CD8-positive, alpha-beta memory T cell (primary cell): ENCODE data around the gene RFC3. TPM values are rescaled to one million over a fixed set of nuclear protein-coding genes. Genes with fewer than 3 reads are reported as not detected.
A peak's percentile ranks its signal among the peaks of the same experiment; 100 is the strongest.

Experiments used
- CTCF ChIA-PET: fragments of 350-600 bp; sonication (Branson Sonifier 250); formaldehyde crosslinking; loops from one replicate; lab custom pipeline; 2021; ENCODE audit warnings: antibody characterized with exemption; lab: Charles Lee
- POLR2A ChIA-PET: fragments of 350-600 bp; sonication (Branson Sonifier 250); formaldehyde crosslinking; loops from one replicate; lab custom pipeline; 2021; ENCODE audit warnings: antibody characterized with exemption; lab: Charles Lee
- DNase-seq, 5 donors: peaks; one replicate each; pipeline versions ENCODE4 v3.0.0 to v3.0.0-alpha.2; 2020 to 2022; ENCODE audit warnings: mixed read lengths in 1 of 5
- H3K27ac ChIP-seq: one replicate; pipeline ENCODE4 v1.7.0; 2013; ENCODE audit warnings: low read depth, mild to moderate bottlenecking, low read length, moderate library complexity
- H3K27me3 ChIP-seq: 2 replicates; pipeline ENCODE4 v1.7.0; 2013; ENCODE audit warnings: low read length, mild to moderate bottlenecking; ENCODE audit not compliant: insufficient read depth, poor library complexity, severe bottlenecking
- H3K36me3 ChIP-seq: 2 replicates; pipeline ENCODE4 v1.7.0; 2013; ENCODE audit warnings: mild to moderate bottlenecking, low read length, moderate library complexity; ENCODE audit not compliant: insufficient read depth
- H3K4me1 ChIP-seq: 2 replicates; pipeline ENCODE4 v1.7.0; 2013; ENCODE audit warnings: mild to moderate bottlenecking, low read length, moderate library complexity; ENCODE audit not compliant: insufficient read depth
- H3K4me3 ChIP-seq: 2 replicates; pipeline ENCODE4 v1.7.0; 2013; ENCODE audit warnings: mild to moderate bottlenecking, low read length
- H3K9me3 ChIP-seq: 2 replicates; pipeline ENCODE4 v1.7.0; 2013; ENCODE audit warnings: mild to moderate bottlenecking, low read length
- H3K27ac Mint-ChIP-seq, 8 donors: one replicate each; pipeline ENCODE4 v1.8.0; 2020 to 2021; ENCODE audit warnings: mixed read lengths in 8 of 8, mild to moderate bottlenecking in 6 of 8, inconsistent platforms in 3 of 8, moderate library complexity in 3 of 8
- H3K27me3 Mint-ChIP-seq, 2 donors: one replicate each; pipeline ENCODE4 v1.8.0; 2020 to 2021; ENCODE audit warnings: mixed read lengths in 2 of 2, mild to moderate bottlenecking in 1 of 2, moderate library complexity in 1 of 2
- H3K36me3 Mint-ChIP-seq, 3 donors: one replicate each; pipeline ENCODE4 v1.8.0; 2020 to 2021; ENCODE audit warnings: mixed read lengths in 3 of 3, inconsistent platforms in 1 of 3, mild to moderate bottlenecking in 1 of 3
- H3K4me1 Mint-ChIP-seq, 3 donors: one replicate each; pipeline ENCODE4 v1.8.0; 2020 to 2021; ENCODE audit warnings: mixed read lengths in 3 of 3, inconsistent platforms in 1 of 3, mild to moderate bottlenecking in 1 of 3
- H3K4me3 Mint-ChIP-seq, 7 donors: one replicate each; pipeline ENCODE4 v1.8.0; 2020 to 2021; ENCODE audit warnings: mixed read lengths in 7 of 7, mild to moderate bottlenecking in 6 of 7, moderate library complexity in 4 of 7, inconsistent platforms in 2 of 7
- H3K9me3 Mint-ChIP-seq, 5 donors: one replicate each; pipeline ENCODE4 v1.8.0; 2020 to 2022; ENCODE audit warnings: mixed read lengths in 5 of 5, mild to moderate bottlenecking in 3 of 5, moderate library complexity in 2 of 5, inconsistent platforms in 1 of 5
- polyA plus RNA-seq: library from polyadenylated mRNA; unstranded; fragments of 300-500 nt; fragmentation: Illumina TruSeq; gene quantifications from one replicate; pipeline ENCODE4 v1.2.3, GENCODE V29; 2021
- total RNA-seq, 2 experiments: library from RNA; stranded (reverse); gene quantifications; one replicate each; pipeline ENCODE4 v1.2.3, GENCODE V29; 2021

The RFC3 gene
- total and polyA plus RNA-seq, 3 experiments from 2014 or later, result 3.4 to 59.2 (median 58.0) TPM

- H3K4me1 Mint-ChIP-seq, result peaks cover 13 to 25% (median 22%) of the 10 kb centered on the region in 3 donors
- no peak for DNase-seq
- peaks cover 0 to 2% (median 0%) of the 10 kb centered on the region in 5 donors for H3K9me3 Mint-ChIP-seq
- Histone ChIP-seq H3K27me3 (no peaks in the 10 kb centered on the region), H3K36me3 (no peaks in the 10 kb centered on the region), H3K4me3 (no peak overlapping the region), H3K4me1 (peaks cover 7% of the 10 kb centered on the region), H3K9me3 (no peaks in the 10 kb centered on the region), H3K27ac (no peak overlapping the region)
- no peak overlapping the region for H3K4me3 Mint-ChIP-seq
- CTCF ChIA-PET, result interaction anchor here (1.0 kb wide), 1 partner anchor 61 kb away, joined by 3 read pairs; no protein-coding TSS in a partner anchor
- H3K27me3 Mint-ChIP-seq, result peaks cover 4 to 22% of the 10 kb centered on the region in 2 donors
- POLR2A ChIA-PET, result no interaction called here
- peaks cover 3 to 4% (median 3%) of the 10 kb centered on the region in 3 donors for H3K36me3 Mint-ChIP-seq
- H3K27ac Mint-ChIP-seq, result no peak overlapping the region
These were observed 33.2 kb upstream of the RFC3 start for GRCh38 chr13:33784738-33785137.

GRCh38 chr13:33785384-33785783 is 32.6 kb upstream of the RFC3 start:
- Mint-ChIP-seq H3K27me3 (peaks cover 4 to 16% of the 10 kb centered on the region in 2 donors), H3K4me3 (peak overlapping the region in 3 of 7 donors; percentile 10 to 91 (median 17)), H3K27ac (peak overlapping the region in 1 of 8 donors; percentile 76), H3K9me3 (peaks cover 0 to 2% (median 0%) of the 10 kb centered on the region in 5 donors), H3K36me3 (peaks cover 3 to 4% (median 3%) of the 10 kb centered on the region in 3 donors), H3K4me1 (peaks cover 13 to 25% (median 22%) of the 10 kb centered on the region in 3 donors)
- H3K36me3 ChIP-seq, result no peaks in the 10 kb centered on the region
- no peaks in the 10 kb centered on the region for H3K27me3 ChIP-seq
- peaks cover 7% of the 10 kb centered on the region for H3K4me1 ChIP-seq
- H3K9me3 ChIP-seq, result no peaks in the 10 kb centered on the region
- ChIA-PET POLR2A (no interaction called here), CTCF (interaction anchor here (1.0 to 1.5 kb wide), 2 partner anchors 10 to 62 kb away, joined by 3 read pairs; no protein-coding TSS in a partner anchor)
- no peak for DNase-seq
- no peak overlapping the region for H3K27ac ChIP-seq
- H3K4me3 ChIP-seq, result no peak overlapping the region

GRCh38 chr13:33787051-33787591 is 30.8 kb upstream of the RFC3 start:
- peaks cover 0 to 8% (median 0%) of the 10 kb centered on the region in 5 donors for H3K9me3 Mint-ChIP-seq
- Histone ChIP-seq H3K27ac (no peak overlapping the region), H3K4me3 (peak overlapping the region; percentile 74), H3K9me3 (no peaks in the 10 kb centered on the region), H3K27me3 (no peaks in the 10 kb centered on the region), H3K4me1 (peaks cover 7% of the 10 kb centered on the region), H3K36me3 (no peaks in the 10 kb centered on the region)
- ChIA-PET CTCF (interaction anchor here (0.7 kb wide), 1 partner anchor 241 kb away, joined by 3 read pairs; no protein-coding TSS in a partner anchor), POLR2A (interaction anchor here (1.0 kb wide), 1 partner anchor 10 kb away, joined by 4 read pairs; no protein-coding TSS in a partner anchor)
- H3K27me3 Mint-ChIP-seq, result peaks cover 4% of the 10 kb centered on the region in 2 donors
- peak overlapping the region; percentile 75 to 98 (median 90) for H3K27ac Mint-ChIP-seq
- peak in 2 of 5 donors; percentile 36 for DNase-seq
- H3K4me1 Mint-ChIP-seq, result peaks cover 19 to 33% (median 29%) of the 10 kb centered on the region in 3 donors
- H3K4me3 Mint-ChIP-seq, result peak overlapping the region; percentile 86 to 94 (median 89)
- peaks cover 3 to 4% (median 3%) of the 10 kb centered on the region in 3 donors for H3K36me3 Mint-ChIP-seq

GRCh38 chr13:33789066-33789606 is 28.8 kb upstream of the RFC3 start:
- H3K36me3 ChIP-seq, result no peaks in the 10 kb centered on the region
- H3K4me3 Mint-ChIP-seq, result no peak overlapping the region
- H3K27ac Mint-ChIP-seq, result no peak overlapping the region
- no peak for DNase-seq
- H3K9me3 ChIP-seq, result no peaks in the 10 kb centered on the region
- peaks cover 7% of the 10 kb centered on the region for H3K4me1 ChIP-seq
- POLR2A ChIA-PET, result no interaction called here
- H3K9me3 Mint-ChIP-seq, result peaks cover 0 to 10% (median 0%) of the 10 kb centered on the region in 5 donors
- H3K4me3 ChIP-seq, result no peak overlapping the region
- peaks cover 3 to 4% of the 10 kb centered on the region in 2 donors for H3K27me3 Mint-ChIP-seq
- peaks cover 19 to 33% (median 29%) of the 10 kb centered on the region in 3 donors for H3K4me1 Mint-ChIP-seq
- CTCF ChIA-PET, result no interaction called here
- H3K27me3 ChIP-seq, result no peaks in the 10 kb centered on the region
- peaks cover 3 to 4% (median 3%) of the 10 kb centered on the region in 3 donors for H3K36me3 Mint-ChIP-seq
- no peak overlapping the region for H3K27ac ChIP-seq

GRCh38 chr13:33789739-33790138 is 28.2 kb upstream of the RFC3 start:
- Mint-ChIP-seq H3K4me3 (no peak overlapping the region), H3K9me3 (peaks cover 0 to 10% (median 0%) of the 10 kb centered on the region in 5 donors), H3K4me1 (peaks cover 19 to 33% (median 29%) of the 10 kb centered on the region in 3 donors), H3K36me3 (peaks cover under 1 to 3% (median 2%) of the 10 kb centered on the region in 3 donors), H3K27me3 (peaks cover under 1 to 3% of the 10 kb centered on the region in 2 donors), H3K27ac (no peak overlapping the region)
- Histone ChIP-seq H3K27me3 (no peaks in the 10 kb centered on the region), H3K27ac (no peak overlapping the region), H3K36me3 (no peaks in the 10 kb centered on the region), H3K4me3 (no peak overlapping the region), H3K9me3 (no peaks in the 10 kb centered on the region), H3K4me1 (peaks cover 7% of the 10 kb centered on the region)
- DNase-seq, result no peak
- ChIA-PET POLR2A (no interaction called here), CTCF (no interaction called here)

- peaks cover 5 to 10% (median 8%) of the 10 kb centered on the region in 3 donors for H3K4me1 Mint-ChIP-seq
- Histone ChIP-seq H3K27ac (no peak overlapping the region), H3K4me3 (no peak overlapping the region), H3K27me3 (no peaks in the 10 kb centered on the region), H3K36me3 (no peaks in the 10 kb centered on the region), H3K4me1 (no peaks in the 10 kb centered on the region), H3K9me3 (no peaks in the 10 kb centered on the region)
- peaks cover 0 to 10% (median 0%) of the 10 kb centered on the region in 5 donors for H3K9me3 Mint-ChIP-seq
- CTCF ChIA-PET, result no interaction called here
- no peak overlapping the region for H3K27ac Mint-ChIP-seq
- no peak overlapping the region for H3K4me3 Mint-ChIP-seq
- POLR2A ChIA-PET, result no interaction called here
- no peak for DNase-seq
- H3K27me3 Mint-ChIP-seq, result peaks cover 0 to 5% of the 10 kb centered on the region in 2 donors
- no peaks in the 10 kb centered on the region for H3K36me3 Mint-ChIP-seq
These were observed 24.2 kb upstream of the RFC3 start for GRCh38 chr13:33793726-33794125.

GRCh38 chr13:33794576-33794975 is 23.4 kb upstream of the RFC3 start:
- H3K4me3 ChIP-seq, result no peak overlapping the region
- Mint-ChIP-seq H3K27me3 (peaks cover 0 to 5% of the 10 kb centered on the region in 2 donors), H3K9me3 (peaks cover 0 to 10% (median 0%) of the 10 kb centered on the region in 5 donors), H3K4me1 (peaks cover 5 to 10% (median 8%) of the 10 kb centered on the region in 3 donors), H3K27ac (no peak overlapping the region), H3K4me3 (no peak overlapping the region), H3K36me3 (no peaks in the 10 kb centered on the region)
- H3K36me3 ChIP-seq, result no peaks in the 10 kb centered on the region
- CTCF ChIA-PET, result interaction anchor here (1.5 kb wide), 1 partner anchor 9 kb away, joined by 3 read pairs; no protein-coding TSS in a partner anchor
- no peaks in the 10 kb centered on the region for H3K27me3 ChIP-seq
- no peaks in the 10 kb centered on the region for H3K9me3 ChIP-seq
- H3K4me1 ChIP-seq, result no peaks in the 10 kb centered on the region
- DNase-seq, result no peak
- POLR2A ChIA-PET, result no interaction called here
- no peak overlapping the region for H3K27ac ChIP-seq

GRCh38 chr13:33796095-33796494 is 21.9 kb upstream of the RFC3 start:
- peaks cover 0 to 10% (median 0%) of the 10 kb centered on the region in 5 donors for H3K9me3 Mint-ChIP-seq
- peaks cover 4 to 7% of the 10 kb centered on the region in 2 donors for H3K27me3 Mint-ChIP-seq
- H3K4me1 ChIP-seq, result no peaks in the 10 kb centered on the region
- no peaks in the 10 kb centered on the region for H3K27me3 ChIP-seq
- no peak overlapping the region for H3K27ac ChIP-seq
- CTCF ChIA-PET, result interaction anchor here (1.5 kb wide), 1 partner anchor 10 kb away, joined by 3 read pairs; no protein-coding TSS in a partner anchor
- peaks cover 5 to 13% (median 8%) of the 10 kb centered on the region in 3 donors for H3K4me1 Mint-ChIP-seq
- no peak overlapping the region for H3K4me3 ChIP-seq
- no peak overlapping the region for H3K27ac Mint-ChIP-seq
- DNase-seq, result no peak
- H3K36me3 ChIP-seq, result no peaks in the 10 kb centered on the region
- no peak overlapping the region for H3K4me3 Mint-ChIP-seq
- POLR2A ChIA-PET, result no interaction called here
- no peaks in the 10 kb centered on the region for H3K36me3 Mint-ChIP-seq
- no peaks in the 10 kb centered on the region for H3K9me3 ChIP-seq
